ENCODE measurements around the gene WDR74. TPM values are rescaled to one million over a fixed set of nuclear protein-coding genes. Genes with fewer than 3 reads are reported as not detected.

Gene WDR74
- total and polyA plus RNA-seq, 2 of the 13 experiments (the other 11 are each of a cell fraction or from before 2014, with no cell fraction given), result 77.0 to 83.3 TPM

- TF ChIP-seq DZIP1 (CRISPR knock-in tag; IDR thresholded peaks at IDR 0.05) (0 out of 2 replicates have a peak, but pooled peaks have one; percentile 49), ZNF839 (CRISPR knock-in tag; IDR thresholded peaks at IDR 0.05; ENCODE audit: borderline replicate concordance) (peak; percentile 76; the same call in 1 of the 2 replicates), ZKSCAN8 (CRISPR knock-in tag; IDR thresholded peaks at IDR 0.05; ENCODE audit: borderline replicate concordance) (no peak; the same call in 1 of the 2 replicates), BHLHE40 (IDR thresholded peaks at IDR 0.05; ENCODE audit: low read length) (no peak), SATB2 (CRISPR knock-in tag; IDR thresholded peaks at IDR 0.05) (peak; percentile 78), MATR3 (CRISPR knock-in tag; IDR thresholded peaks at IDR 0.05) (no peak), BRF2 (CRISPR knock-in tag; IDR thresholded peaks at IDR 0.05) (peak; percentile 28; the same call in 1 of the 2 replicates), FOXA3 (CRISPR knock-in tag; IDR thresholded peaks at IDR 0.05) (no peak; the same call in 1 of the 2 replicates), ZSCAN5A (CRISPR knock-in tag; IDR thresholded peaks at IDR 0.05; ENCODE audit: borderline replicate concordance) (no peak; the same call in none of the 2 replicates), ZNF224 (CRISPR knock-in tag; IDR thresholded peaks at IDR 0.05) (peak; percentile 92), NFE2L1 (CRISPR knock-in tag; IDR thresholded peaks at IDR 0.05; ENCODE audit: borderline replicate concordance) (no peak)
- TF ChIP-seq, protein P1, sequence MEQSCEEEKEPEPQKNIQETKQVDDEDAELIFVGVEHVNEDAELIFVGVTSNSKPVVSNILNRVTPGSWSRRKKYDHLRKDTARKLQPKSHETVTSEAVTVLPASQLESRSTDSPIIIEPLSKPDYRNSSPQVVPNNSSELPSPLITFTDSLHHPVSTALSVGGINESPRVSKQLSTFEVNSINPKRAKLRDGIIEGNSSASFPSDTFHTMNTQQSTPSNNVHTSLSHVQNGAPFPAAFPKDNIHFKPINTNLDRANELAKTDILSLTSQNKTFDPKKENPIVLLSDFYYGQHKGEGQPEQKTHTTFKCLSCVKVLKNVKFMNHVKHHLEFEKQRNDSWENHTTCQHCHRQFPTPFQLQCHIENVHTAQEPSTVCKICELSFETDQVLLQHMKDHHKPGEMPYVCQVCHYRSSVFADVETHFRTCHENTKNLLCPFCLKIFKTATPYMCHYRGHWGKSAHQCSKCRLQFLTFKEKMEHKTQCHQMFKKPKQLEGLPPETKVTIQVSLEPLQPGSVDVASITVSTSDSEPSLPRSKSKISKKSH (CRISPR knock-in tag; IDR thresholded peaks at IDR 0.05; ENCODE audit: borderline replicate concordance), result peak; percentile 52
- TF ChIP-seq, protein P2, sequence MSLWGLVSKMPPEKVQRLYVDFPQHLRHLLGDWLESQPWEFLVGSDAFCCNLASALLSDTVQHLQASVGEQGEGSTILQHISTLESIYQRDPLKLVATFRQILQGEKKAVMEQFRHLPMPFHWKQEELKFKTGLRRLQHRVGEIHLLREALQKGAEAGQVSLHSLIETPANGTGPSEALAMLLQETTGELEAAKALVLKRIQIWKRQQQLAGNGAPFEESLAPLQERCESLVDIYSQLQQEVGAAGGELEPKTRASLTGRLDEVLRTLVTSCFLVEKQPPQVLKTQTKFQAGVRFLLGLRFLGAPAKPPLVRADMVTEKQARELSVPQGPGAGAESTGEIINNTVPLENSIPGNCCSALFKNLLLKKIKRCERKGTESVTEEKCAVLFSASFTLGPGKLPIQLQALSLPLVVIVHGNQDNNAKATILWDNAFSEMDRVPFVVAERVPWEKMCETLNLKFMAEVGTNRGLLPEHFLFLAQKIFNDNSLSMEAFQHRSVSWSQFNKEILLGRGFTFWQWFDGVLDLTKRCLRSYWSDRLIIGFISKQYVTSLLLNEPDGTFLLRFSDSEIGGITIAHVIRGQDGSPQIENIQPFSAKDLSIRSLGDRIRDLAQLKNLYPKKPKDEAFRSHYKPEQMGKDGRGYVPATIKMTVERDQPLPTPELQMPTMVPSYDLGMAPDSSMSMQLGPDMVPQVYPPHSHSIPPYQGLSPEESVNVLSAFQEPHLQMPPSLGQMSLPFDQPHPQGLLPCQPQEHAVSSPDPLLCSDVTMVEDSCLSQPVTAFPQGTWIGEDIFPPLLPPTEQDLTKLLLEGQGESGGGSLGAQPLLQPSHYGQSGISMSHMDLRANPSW (CRISPR knock-in tag; IDR thresholded peaks at IDR 0.05; ENCODE audit: borderline replicate concordance), result peak; percentile 93
- TF ChIP-seq, protein P3, sequence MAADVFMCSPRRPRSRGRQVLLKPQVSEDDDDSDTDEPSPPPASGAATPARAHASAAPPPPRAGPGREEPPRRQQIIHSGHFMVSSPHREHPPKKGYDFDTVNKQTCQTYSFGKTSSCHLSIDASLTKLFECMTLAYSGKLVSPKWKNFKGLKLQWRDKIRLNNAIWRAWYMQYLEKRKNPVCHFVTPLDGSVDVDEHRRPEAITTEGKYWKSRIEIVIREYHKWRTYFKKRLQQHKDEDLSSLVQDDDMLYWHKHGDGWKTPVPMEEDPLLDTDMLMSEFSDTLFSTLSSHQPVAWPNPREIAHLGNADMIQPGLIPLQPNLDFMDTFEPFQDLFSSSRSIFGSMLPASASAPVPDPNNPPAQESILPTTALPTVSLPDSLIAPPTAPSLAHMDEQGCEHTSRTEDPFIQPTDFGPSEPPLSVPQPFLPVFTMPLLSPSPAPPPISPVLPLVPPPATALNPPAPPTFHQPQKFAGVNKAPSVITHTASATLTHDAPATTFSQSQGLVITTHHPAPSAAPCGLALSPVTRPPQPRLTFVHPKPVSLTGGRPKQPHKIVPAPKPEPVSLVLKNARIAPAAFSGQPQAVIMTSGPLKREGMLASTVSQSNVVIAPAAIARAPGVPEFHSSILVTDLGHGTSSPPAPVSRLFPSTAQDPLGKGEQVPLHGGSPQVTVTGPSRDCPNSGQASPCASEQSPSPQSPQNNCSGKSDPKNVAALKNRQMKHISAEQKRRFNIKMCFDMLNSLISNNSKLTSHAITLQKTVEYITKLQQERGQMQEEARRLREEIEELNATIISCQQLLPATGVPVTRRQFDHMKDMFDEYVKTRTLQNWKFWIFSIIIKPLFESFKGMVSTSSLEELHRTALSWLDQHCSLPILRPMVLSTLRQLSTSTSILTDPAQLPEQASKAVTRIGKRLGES (CRISPR knock-in tag; IDR thresholded peaks at IDR 0.05; ENCODE audit: borderline replicate concordance), result no peak
Measured at GRCh38 chr11:62880803-62881578, 41.6 kb upstream of the WDR74 start, which contains the start of gene SLC3A2 (continued).

All from HepG2 (cell line).